Stimulated activated CD4-positive, alpha-beta T cell treated with anti-CD3 and anti-CD28 coated beads, TNF-alpha, amount 100 ng/mL, for 1 hour (primary cell): ENCODE data around the gene PLS3.
"Not testable (repeated sequence)": the region's sequence is repeated elsewhere in the genome, so short reads cannot be mapped to it uniquely, and the experiment has no call there.

Source experiments
- DNase-seq, 3 donors: peaks; one replicate each; pipeline ENCODE4 v3.0.0-alpha.2; 2020; ENCODE audit warnings: low read depth in 3 of 3, low spot score in 1 of 3

Gene PLS3

DNA sequence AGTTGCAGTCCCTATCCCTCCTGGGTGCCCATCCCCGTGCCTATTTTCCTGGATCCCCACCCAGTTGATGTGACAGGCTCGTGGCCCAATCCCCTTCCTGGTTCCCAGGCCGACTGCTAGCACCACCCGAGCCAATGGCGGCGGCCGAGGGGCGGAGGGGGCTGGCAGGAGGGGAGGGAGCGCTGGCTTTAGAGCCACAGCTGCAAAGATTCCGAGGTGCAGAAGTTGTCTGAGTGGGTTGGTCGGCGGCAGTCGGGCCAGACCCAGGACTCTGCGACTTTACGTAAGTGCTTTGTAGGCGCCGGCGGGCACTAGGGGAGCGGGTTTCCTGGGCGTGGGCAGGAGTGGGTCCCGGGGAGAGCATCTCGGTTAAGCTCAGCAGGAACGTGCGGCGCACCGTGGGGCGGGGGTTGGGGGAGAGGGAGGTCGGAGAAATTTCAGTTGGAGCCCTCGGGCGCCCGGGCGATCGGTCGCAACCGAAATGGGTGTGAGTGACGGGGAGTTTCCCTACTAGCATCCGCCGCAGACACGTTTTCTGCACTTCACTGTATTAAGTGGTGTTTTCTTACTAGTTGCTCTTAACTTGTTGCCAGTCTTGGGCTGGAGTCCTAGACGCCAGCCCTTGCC, at the start of gene PLS3:
PLS3 (plus strand) TSS at position 197 of the 627 bp plus-strand sequence. CDS start 49,077 bp downstream, outside the sequence.
- DNase-seq, result no peak

DNA sequence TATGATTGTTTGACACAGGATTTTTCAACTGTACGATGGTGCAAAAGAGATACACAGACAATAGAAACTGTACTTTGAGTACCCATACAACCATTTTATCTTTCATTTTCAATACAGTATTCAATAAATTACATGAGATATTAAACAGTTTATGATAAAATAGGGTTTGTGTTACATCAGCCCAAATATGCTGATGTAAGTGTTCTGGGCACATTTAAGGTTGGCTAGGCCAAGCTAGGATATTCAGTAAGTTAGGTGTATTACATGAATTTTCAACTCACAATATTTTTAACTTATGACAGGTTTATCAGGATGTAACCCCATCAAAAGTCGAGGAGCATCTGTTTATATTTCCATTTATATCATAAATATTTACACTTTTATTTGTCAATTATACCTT, 42.9 kb upstream of the PLS3 start:
- no peak for DNase-seq

GRCh38 chrX:115521741-115522140, 39.2 kb upstream of the PLS3 start:
- DNase-seq, result no peak

DNA sequence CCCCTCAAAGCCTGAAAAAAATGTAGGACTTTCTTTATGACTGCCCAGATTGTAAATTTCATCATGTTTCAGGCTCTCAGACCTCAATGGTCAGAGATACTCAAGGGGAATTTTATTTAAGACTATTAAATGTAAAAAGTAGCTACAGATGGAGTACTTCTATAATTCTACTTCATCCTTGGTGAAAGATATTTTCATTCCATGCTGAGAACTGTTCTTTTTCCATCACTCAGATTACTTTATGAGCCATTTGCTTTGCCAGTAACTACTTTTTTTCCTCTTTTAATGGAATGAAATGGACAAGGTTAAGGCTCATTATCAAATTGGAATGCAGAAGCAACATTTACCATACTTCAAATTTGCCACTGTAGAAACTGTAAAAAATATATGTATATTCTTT, 38.0 kb upstream of the PLS3 start:
- DNase-seq, result no peak

DNA sequence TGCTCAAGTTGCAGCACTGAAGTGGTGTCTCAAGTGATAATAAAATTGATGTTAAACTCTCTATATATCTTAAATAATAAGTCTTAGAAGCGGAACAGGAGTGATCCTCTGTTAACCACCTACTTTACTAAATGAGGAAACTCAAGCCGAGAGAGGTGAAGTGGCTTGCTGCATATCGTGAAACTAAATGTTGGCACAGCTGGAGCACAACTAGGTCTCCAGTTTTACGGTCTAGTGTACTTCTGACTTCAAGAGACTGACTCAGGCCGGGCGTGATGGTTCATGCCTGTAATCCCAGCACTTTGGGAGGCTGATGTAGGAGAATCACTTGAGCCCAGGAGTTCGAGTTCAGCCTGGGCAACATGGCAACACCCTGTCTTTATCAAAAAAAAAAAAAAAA, 35.5 kb upstream of the PLS3 start:
- no peak for DNase-seq

GRCh38 chrX:115531818-115532403, 29.1 kb upstream of the PLS3 start:
- no peak for DNase-seq

- no peak for DNase-seq
Observed at GRCh38 chrX:115533485-115533884, 27.5 kb upstream of the PLS3 start.

DNA sequence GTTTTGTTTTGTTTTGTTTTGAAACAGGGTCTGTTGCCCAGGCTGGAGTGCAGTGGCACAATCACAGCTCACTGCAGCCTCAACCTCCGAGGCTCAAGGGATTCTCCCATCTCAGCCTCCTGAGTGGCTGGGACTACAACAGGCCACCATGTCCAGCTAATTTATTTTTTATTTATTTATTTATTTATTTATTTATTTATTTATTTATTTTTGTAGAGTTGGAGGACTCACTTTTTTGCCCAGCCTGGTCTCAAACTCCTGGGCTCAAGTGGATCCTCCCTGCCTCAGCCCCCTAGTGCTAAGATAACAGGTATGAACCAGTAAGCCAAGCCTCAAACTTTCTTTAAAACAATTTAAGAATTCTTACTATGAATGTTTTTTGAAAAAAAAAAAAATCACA, 26.6 kb upstream of the PLS3 start:
- DNase-seq, result no peak

DNA sequence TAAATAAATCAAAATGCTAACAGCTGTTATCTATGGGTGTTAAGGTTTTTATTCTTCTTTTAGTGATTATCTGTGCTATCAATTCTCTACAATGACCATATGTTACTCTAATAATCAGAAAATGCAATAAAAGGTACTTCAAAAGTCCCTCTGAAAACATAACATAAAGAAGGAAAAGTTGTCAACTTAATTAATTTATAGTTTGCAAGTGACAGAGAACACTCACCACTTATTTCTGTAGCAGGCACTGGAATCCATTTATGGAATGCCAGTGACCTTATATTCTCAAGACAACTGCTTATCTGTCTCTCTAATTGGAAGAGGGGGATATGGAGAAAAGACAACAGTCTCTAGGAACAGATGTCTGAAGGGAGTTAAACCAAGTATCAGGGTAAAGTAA, 25.6 kb upstream of the PLS3 start:
- DNase-seq, result no peak

- DNase-seq, result no peak
Observed at GRCh38 chrX:115535844-115536243, 25.1 kb upstream of the PLS3 start.

GRCh38 chrX:115539841-115540240, 21.1 kb upstream of the PLS3 start:
- DNase-seq, result no peak

GRCh38 chrX:115541045-115541444, 19.9 kb upstream of the PLS3 start:
- DNase-seq, result not testable (repeated sequence)

DNA sequence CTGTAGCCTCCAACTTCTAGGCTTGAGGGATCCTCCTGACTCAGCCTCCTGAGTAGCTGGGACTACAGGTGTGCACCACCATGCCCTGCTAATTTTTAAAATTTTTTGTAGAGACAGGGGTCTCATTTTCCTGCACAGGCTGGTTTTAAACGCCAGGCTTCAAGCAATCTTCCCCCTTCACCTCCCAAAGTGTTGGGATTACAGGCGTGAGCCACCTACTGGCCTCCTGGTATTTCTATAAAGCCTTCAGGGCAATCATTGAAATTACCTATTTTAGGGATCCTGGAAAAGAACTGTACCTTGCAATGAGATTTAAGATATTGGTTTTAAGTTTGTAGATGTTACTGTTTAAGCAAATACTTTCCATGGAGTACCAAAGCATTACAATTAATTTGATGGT, 13.5 kb upstream of the PLS3 start:
- no peak for DNase-seq

DNA sequence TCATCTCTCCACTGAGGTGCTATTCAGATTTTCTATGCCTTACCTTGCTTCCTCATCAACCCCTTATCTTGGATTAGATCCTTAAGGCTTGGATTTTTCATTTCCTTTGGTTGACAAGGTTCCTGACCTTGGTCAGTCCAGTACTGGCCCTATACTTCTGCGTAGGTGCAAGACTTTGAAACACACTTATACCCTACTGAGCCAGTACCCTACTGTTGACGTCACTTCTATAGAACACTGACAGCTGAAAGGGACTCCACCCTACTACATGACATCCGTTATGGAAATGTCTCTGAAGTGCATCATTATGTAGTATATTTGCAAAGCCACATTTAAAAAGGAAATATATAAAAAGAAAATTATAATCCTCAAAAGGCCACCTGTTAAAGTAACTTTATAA, 12.0 kb upstream of the PLS3 start:
- DNase-seq, result no peak

DNA sequence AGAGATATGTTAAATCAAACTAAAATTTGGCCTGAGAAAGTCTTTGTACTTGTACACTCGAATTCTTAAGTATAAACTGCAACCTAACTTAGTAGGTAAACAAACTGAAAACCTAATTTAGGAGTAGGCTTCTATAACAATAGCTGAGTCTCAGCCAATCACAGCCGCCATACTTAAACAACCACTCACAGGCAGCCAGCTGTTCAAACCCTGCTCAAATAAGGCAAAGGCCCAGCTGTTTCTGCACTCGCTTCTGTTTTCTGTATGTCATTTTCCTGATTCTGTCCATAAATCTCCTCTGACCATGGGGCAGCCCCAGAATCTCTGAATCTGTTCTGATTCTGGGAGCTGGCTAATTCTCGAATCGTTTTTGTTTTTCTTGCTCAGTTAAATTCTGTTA, 7.8 kb upstream of the PLS3 start:
- no peak for DNase-seq

DNA sequence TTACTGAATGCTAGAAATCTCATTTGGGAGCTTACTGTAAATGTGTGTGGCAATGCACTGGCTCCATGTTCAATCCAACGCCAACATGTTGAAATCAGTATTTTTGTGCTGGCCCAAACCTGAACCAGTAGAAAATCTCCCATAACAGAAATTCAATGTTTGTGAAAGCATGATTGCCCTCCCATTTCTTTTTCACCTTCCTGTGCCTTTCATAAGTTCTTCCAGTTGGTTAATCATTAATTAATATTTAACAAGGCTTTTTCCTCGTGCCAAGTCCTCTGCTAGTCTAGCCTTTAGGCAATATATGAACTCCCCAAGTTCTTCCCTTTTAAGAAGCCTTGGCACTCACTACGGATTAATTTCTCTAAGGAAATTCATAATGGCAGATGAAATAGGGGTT, 1.3 kb upstream of the PLS3 start:
- no peak for DNase-seq

DNA sequence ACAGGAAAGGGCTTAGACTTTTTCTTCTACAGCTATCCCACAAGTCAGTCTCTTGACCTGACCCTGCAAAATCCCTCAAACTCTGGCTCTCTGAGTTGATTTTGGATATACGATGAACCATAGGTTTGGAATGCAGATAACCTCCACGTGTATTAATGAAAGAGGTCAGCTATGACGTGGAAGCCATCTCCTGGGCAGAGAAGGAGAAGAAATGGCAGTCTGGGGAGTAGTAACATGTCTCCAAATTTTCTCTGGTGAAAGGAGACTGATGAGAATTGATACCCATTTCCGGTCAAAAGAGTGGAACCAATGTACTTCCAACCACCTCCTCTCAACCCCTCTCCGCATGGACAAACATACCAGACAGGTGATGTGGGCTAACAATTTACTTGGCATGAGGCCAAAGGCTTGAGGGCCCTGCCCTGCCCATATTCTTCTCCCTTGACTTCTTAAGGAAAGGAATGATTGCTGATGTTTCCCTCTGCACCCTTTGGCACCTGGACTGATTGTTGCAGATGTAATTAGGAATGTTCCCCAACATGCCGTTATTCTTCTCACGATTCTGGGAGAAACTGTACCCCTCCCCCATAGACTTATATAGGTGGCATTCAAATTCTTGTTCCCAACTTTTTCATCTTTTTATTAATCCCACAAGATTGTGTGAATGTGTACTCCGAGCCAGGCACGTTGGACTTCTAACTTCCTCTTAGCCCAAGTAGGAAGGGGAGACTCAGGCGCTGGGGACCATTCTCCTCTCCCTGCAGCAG, 580 bp upstream of the PLS3 start:
- DNase-seq, result no peak

GRCh38 chrX:115561605-115562479, 868 bp downstream of the PLS3 start:
- DNase-seq, result no peak

GRCh38 chrX:115562480-115562847, 1.5 kb downstream of the PLS3 start:
- DNase-seq, result no peak

DNA sequence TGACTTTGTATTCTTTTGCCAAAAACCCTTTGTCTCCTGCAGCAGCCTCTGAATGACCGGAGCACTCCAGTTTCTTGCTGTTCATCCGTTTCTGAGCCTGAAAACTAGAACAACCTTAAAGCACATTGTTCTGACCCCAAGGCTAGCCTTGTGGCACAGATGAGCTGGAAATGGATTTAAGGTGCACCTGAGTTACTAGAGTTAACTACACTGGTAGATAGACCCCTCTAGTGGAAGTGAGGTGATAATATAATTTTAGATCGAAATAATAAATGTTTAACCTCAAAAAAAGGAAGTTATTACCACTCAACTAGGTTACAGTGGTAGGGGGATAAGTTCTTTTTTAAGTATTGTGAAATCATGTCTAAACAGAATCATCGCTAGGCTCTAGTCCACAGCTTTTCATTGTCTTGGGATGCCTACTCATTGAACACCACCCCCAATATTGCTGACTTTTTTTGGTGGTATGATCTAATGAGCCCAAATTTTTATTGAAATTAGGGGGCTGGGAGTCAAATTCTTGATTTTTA, 2.7 kb downstream of the PLS3 start:
- DNase-seq, result no peak

GRCh38 chrX:115564243-115564642, 3.3 kb downstream of the PLS3 start:
- no peak for DNase-seq
